Astrocyte (in vitro differentiated cells and primary cell): ENCODE results near the gene MIGA1. TPM values are rescaled to one million over a fixed set of nuclear protein-coding genes. Genes with fewer than 3 reads are reported as not detected.
A peak's percentile ranks its signal among the peaks of the same experiment; 100 is the strongest.

Experiments
- DNase-seq: peaks from one replicate; pipeline ENCODE4 v3.0.0-alpha.2; 2010; ENCODE audit warnings: low read depth
- FAIRE-seq: peaks from 2 replicates; lab custom pipeline; 2011; peaks lifted over from hg19 to GRCh38; lab: Jason Lieb, UNC
- H2AFZ ChIP-seq: 2 replicates; pipeline ENCODE4 v1.6.0; 2012; ENCODE audit warnings: low read depth, low read length, inconsistent platforms
- H3K27ac ChIP-seq: 2 replicates; pipeline ENCODE4 v1.5.1; 2011; ENCODE audit warnings: low read depth, low read length, inconsistent platforms
- H3K27me3 ChIP-seq: 2 replicates; pipeline ENCODE4 v1.6.0; 2011; ENCODE audit warnings: low read length, inconsistent platforms; ENCODE audit not compliant: insufficient read depth
- H3K36me3 ChIP-seq: 2 replicates; pipeline ENCODE4 v1.5.1; 2011; ENCODE audit warnings: low read length, inconsistent platforms; ENCODE audit not compliant: insufficient read depth
- H3K4me1 ChIP-seq: 2 replicates; pipeline ENCODE4 v1.5.1; 2011; ENCODE audit warnings: low read length, inconsistent platforms; ENCODE audit not compliant: insufficient read depth
- H3K4me2 ChIP-seq: 2 replicates; pipeline ENCODE4 v1.6.0; 2012; ENCODE audit warnings: low read length, inconsistent platforms
- H3K4me3 ChIP-seq: 2 replicates; pipeline ENCODE4 v1.5.1; 2011; ENCODE audit warnings: low read depth, mild to moderate bottlenecking, low read length, inconsistent platforms; ENCODE audit not compliant: insufficient read depth
- H3K79me2 ChIP-seq: 2 replicates; pipeline ENCODE4 v1.6.0; 2012; ENCODE audit warnings: mild to moderate bottlenecking, low read length, inconsistent platforms; ENCODE audit not compliant: insufficient read depth
- H3K9ac ChIP-seq: 2 replicates; pipeline ENCODE4 v1.6.0; 2012; ENCODE audit warnings: mild to moderate bottlenecking, low read length, inconsistent platforms
- H3K9me3 ChIP-seq: 2 replicates; pipeline ENCODE4 v1.5.1; 2012; ENCODE audit warnings: low read depth, mild to moderate bottlenecking, low read length, inconsistent platforms; ENCODE audit not compliant: insufficient read depth
- H4K20me1 ChIP-seq: 2 replicates; pipeline ENCODE4 v1.6.0; 2012; ENCODE audit warnings: low read length, inconsistent platforms; ENCODE audit not compliant: insufficient read depth
- H3K27ac Mint-ChIP-seq: one replicate; pipeline ENCODE4 v1.8.0; 2021; ENCODE audit warnings: mild to moderate bottlenecking, mixed read lengths; ENCODE audit not compliant: unreplicated experiment
- H3K27me3 Mint-ChIP-seq: one replicate; pipeline ENCODE4 v1.8.0; 2021; ENCODE audit warnings: low read depth, mixed read lengths; ENCODE audit not compliant: unreplicated experiment
- H3K36me3 Mint-ChIP-seq: one replicate; pipeline ENCODE4 v1.8.0; 2021; ENCODE audit warnings: low read depth, mixed read lengths; ENCODE audit not compliant: unreplicated experiment
- H3K4me1 Mint-ChIP-seq: one replicate; pipeline ENCODE4 v1.8.0; 2021; ENCODE audit warnings: low read depth, mixed read lengths; ENCODE audit not compliant: unreplicated experiment
- H3K4me3 Mint-ChIP-seq: one replicate; pipeline ENCODE4 v1.8.0; 2021; ENCODE audit warnings: mild to moderate bottlenecking, moderate library complexity, mixed read lengths; ENCODE audit not compliant: unreplicated experiment
- H3K9me3 Mint-ChIP-seq: one replicate; pipeline ENCODE4 v1.8.0; 2021; ENCODE audit warnings: mild to moderate bottlenecking, mixed read lengths; ENCODE audit not compliant: unreplicated experiment
- CTCF ChIP-seq: IDR thresholded peaks from 2 replicates; pipeline ENCODE4 v1.5.1; 2011; ENCODE audit warnings: low read depth, mild to moderate bottlenecking, inconsistent platforms, low read length, moderate library complexity; ENCODE audit not compliant: insufficient read depth
- EZH2 ChIP-seq: IDR thresholded peaks from 2 replicates; pipeline ENCODE4 v1.6.1; 2012; ENCODE audit warnings: mild to moderate bottlenecking, low read length, inconsistent platforms; ENCODE audit not compliant: insufficient read depth
- total RNA-seq: library from RNA; stranded (reverse); gene quantifications from 2 replicates; pipeline ENCODE4 v1.2.1, GENCODE V29; 2021

MIGA1 gene
- total RNA-seq, 1 donor from 2014 or later: 17.7 TPM

- H3K4me3 Mint-ChIP-seq: no peak overlapping the region
- TF ChIP-seq CTCF (no peak), EZH2 (no peak)
- Histone ChIP-seq H3K79me2 (peaks cover 26% of the 10 kb centered on the region), H3K27me3 (no peaks in the 10 kb centered on the region), H4K20me1 (peaks cover 3% of the 10 kb centered on the region), H3K4me2 (no peak overlapping the region), H3K27ac (no peak overlapping the region), H3K9ac (no peak overlapping the region), H3K36me3 (no peaks in the 10 kb centered on the region), H3K4me1 (peaks cover 7% of the 10 kb centered on the region), H2AFZ (no peak overlapping the region), H3K9me3 (no peaks in the 10 kb centered on the region), H3K4me3 (no peak overlapping the region)
- FAIRE-seq: no peak
- no peaks in the 10 kb centered on the region for H3K9me3 Mint-ChIP-seq
- no peak overlapping the region for H3K27ac Mint-ChIP-seq
- H3K36me3 Mint-ChIP-seq: peaks cover 5% of the 10 kb centered on the region
- H3K4me1 Mint-ChIP-seq: peaks cover 14% of the 10 kb centered on the region
- no peaks in the 10 kb centered on the region for H3K27me3 Mint-ChIP-seq
- no peak for DNase-seq
These were observed 17.4 kb downstream of the MIGA1 start for GRCh38 chr1:77796695-77797405.

GRCh38 chr1:77797991-77798390 is 18.5 kb downstream of the MIGA1 start:
- Histone ChIP-seq H3K27me3 (no peaks in the 10 kb centered on the region), H4K20me1 (peaks cover 3% of the 10 kb centered on the region), H3K27ac (peak overlapping the region; percentile 48), H3K9me3 (no peaks in the 10 kb centered on the region), H3K9ac (no peak overlapping the region), H3K4me1 (peaks cover 7% of the 10 kb centered on the region), H3K4me2 (no peak overlapping the region), H2AFZ (no peak overlapping the region), H3K79me2 (peaks cover 26% of the 10 kb centered on the region), H3K4me3 (no peak overlapping the region), H3K36me3 (peaks cover 4% of the 10 kb centered on the region)
- Mint-ChIP-seq H3K4me3 (no peak overlapping the region), H3K9me3 (no peaks in the 10 kb centered on the region), H3K27me3 (no peaks in the 10 kb centered on the region), H3K27ac (peak overlapping the region; percentile 75), H3K36me3 (peaks cover 5% of the 10 kb centered on the region), H3K4me1 (peaks cover 14% of the 10 kb centered on the region)
- peak; percentile 74 for DNase-seq
- TF ChIP-seq EZH2 (no peak), CTCF (no peak)
- FAIRE-seq: no peak

GRCh38 chr1:77802026-77802425 is 22.6 kb downstream of the MIGA1 start:
- Histone ChIP-seq H4K20me1 (peaks cover 3% of the 10 kb centered on the region), H3K4me2 (no peak overlapping the region), H3K36me3 (peaks cover 13% of the 10 kb centered on the region), H3K4me1 (peaks cover 7% of the 10 kb centered on the region), H3K9me3 (no peaks in the 10 kb centered on the region), H2AFZ (no peak overlapping the region), H3K79me2 (peaks cover 17% of the 10 kb centered on the region), H3K27ac (no peak overlapping the region), H3K4me3 (no peak overlapping the region), H3K9ac (no peak overlapping the region), H3K27me3 (no peaks in the 10 kb centered on the region)
- Mint-ChIP-seq H3K9me3 (no peaks in the 10 kb centered on the region), H3K4me3 (no peak overlapping the region), H3K27me3 (no peaks in the 10 kb centered on the region), H3K27ac (no peak overlapping the region), H3K36me3 (peaks cover 6% of the 10 kb centered on the region), H3K4me1 (peaks cover 10% of the 10 kb centered on the region)
- TF ChIP-seq CTCF (no peak), EZH2 (no peak)
- DNase-seq: no peak
- no peak for FAIRE-seq
